Ovary (tissue), 9 donors: ENCODE data around the gene ASMTL. TPM values are rescaled to one million over a fixed set of nuclear protein-coding genes. Genes with fewer than 3 reads are reported as not detected.

Experiments
- DNase-seq, 5 donors: peaks; one replicate each; pipeline ENCODE4 v3.0.0-alpha.2; 2019 to 2020
- H3K27ac ChIP-seq, 2 donors: fragments of 200-600 bp; one replicate each; pipeline versions ENCODE4 v1.5.1 to v1.8.0; 2019 to 2022
- H3K27me3 ChIP-seq: fragments of 200-600 bp; one replicate; pipeline ENCODE4 v1.8.0; 2022
- H3K36me3 ChIP-seq: fragments of 200-600 bp; sonication (generic); one replicate; pipeline ENCODE4 v1.5.1; 2019
- H3K4me1 ChIP-seq: one replicate; pipeline ENCODE4 v1.8.1; 2013; ENCODE audit warnings: mild to moderate bottlenecking, moderate library complexity; ENCODE audit not compliant: insufficient read depth
- H3K4me3 ChIP-seq: fragments of 200-600 bp; sonication (generic); one replicate; pipeline ENCODE4 v1.5.1; 2017
- H3K9me3 ChIP-seq, 2 donors: fragments of 200-600 bp in 1 of 2; sonication (generic) in 1 of 2; one replicate each; pipeline versions ENCODE4 v1.5.1 to v1.8.1; 2013 to 2019; ENCODE audit warnings: mild to moderate bottlenecking in 1 of 2, moderate library complexity in 1 of 2
- EP300 ChIP-seq: sonication (generic); formaldehyde crosslinking; IDR thresholded peaks from one replicate; pipeline ENCODE4 v1.6.1; 2017; ENCODE audit warnings: antibody characterized with exemption
- POLR2A ChIP-seq: fragments of 450-650 bp; IDR thresholded peaks from one replicate; pipeline ENCODE4 v1.6.1; 2017; ENCODE audit warnings: antibody characterized with exemption, mild to moderate bottlenecking, moderate library complexity
- WGBS, 3 donors: extraction: QIAGEN DNeasy Blood & Tissue Kit in 1 of 3; methylation state at CpG; one replicate each; pipeline versions ENCODE4 v1.1.5 to v1.1.7; 2013 to 2017; 5-methylcytosine and 5-hydroxymethylcytosine counted together
- intact Hi-C, 4 donors: fragments of 100-400 bp; cut with DNase I; formaldehyde crosslinking; loops; one replicate each; pipeline versions ENCODE4 v1.11.0 to v1.15.1; 2022 to 2023
- polyA plus RNA-seq, 2 donors: library from polyadenylated mRNA; stranded (reverse); fragments of 200-250 nt in 1 of 2; fragments of 350-450 nt in 1 of 2; fragmentation: Illumina TruSeq in 1 of 2; extraction: RNeasy Lipid Tissue Mini Kit (QIAGEN cat#74804) in 1 of 2; gene quantifications; one replicate each; pipeline ENCODE4 v1.2.3, GENCODE V29; 2013 to 2014
- total RNA-seq, 7 donors: library from RNA; depleted of rRNA in 2 of 7; stranded (reverse); fragments of >200 nt in 2 of 7; fragmentation: NEBNext Ultra II Directional in 3 of 7; extraction: Animal tissue kit (Norgen Biotek cat#: 25700) in 3 of 7; gene quantifications; one replicate each; pipeline versions ENCODE4 v1.1.0 to v1.2.4, GENCODE V29; 2016 to 2023
- TF ChIP-seq, protein P1 (sequence below), 3 donors: fragments of 450-650 bp in 2 of 3; fragments of 200-600 bp in 1 of 3; IDR thresholded peaks; one replicate each; pipeline versions ENCODE4 v1.5.1 to v1.8.0; 2016 to 2022; ENCODE audit warnings: antibody characterized with exemption in 3 of 3, mild to moderate bottlenecking in 1 of 3
- donor health status: DM: no; HTN: no; CAD: no; lungs with moderate emphysema.
- donor health status: DM: no; HTN: no; CAD: no.
- donor health status: Bipolar disorder and iron deficiency.
- donor health status: DM: yes; HTN: yes; CAD: no.
- donor health status: DM: no; HTN: no; CAD: no.
- donor health status: DM: yes; HTN: yes; CAD: no.

ASMTL gene
- total and polyA plus RNA-seq, 9 donors = 21.3 to 48.9 (median 40.7) TPM

DNA sequence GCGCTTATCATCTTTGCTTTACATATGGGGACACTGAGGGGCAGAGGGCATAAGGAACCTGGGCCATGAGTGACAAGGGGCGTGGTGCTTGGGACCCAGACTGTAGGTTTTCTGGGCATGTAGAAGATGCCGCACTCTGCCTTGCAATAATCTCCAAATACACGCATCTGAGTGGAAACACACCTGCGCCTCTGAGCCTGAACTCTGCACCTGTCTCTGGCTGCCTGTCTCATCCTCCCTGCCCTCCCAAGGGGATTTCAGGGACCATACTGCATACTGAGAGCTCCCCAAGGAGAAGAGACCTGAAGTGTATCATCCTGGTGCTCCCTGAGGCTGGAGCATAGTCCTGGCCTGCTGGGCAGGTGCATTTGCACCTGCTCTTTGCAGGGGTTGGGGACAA, 34.7 kb upstream of the ASMTL start:
- Histone ChIP-seq H3K9me3 (no peaks in the 10 kb centered on the region), H3K4me1 (no peaks in the 10 kb centered on the region), H3K27me3 (no peaks in the 10 kb centered on the region), H3K27ac (no peak overlapping the region), H3K4me3 (no peak overlapping the region), H3K36me3 (no peaks in the 10 kb centered on the region)
- no peak for DNase-seq
- no peak for TF ChIP-seq POLR2A
- no peak for TF ChIP-seq EP300
- TF ChIP-seq, protein P1, sequence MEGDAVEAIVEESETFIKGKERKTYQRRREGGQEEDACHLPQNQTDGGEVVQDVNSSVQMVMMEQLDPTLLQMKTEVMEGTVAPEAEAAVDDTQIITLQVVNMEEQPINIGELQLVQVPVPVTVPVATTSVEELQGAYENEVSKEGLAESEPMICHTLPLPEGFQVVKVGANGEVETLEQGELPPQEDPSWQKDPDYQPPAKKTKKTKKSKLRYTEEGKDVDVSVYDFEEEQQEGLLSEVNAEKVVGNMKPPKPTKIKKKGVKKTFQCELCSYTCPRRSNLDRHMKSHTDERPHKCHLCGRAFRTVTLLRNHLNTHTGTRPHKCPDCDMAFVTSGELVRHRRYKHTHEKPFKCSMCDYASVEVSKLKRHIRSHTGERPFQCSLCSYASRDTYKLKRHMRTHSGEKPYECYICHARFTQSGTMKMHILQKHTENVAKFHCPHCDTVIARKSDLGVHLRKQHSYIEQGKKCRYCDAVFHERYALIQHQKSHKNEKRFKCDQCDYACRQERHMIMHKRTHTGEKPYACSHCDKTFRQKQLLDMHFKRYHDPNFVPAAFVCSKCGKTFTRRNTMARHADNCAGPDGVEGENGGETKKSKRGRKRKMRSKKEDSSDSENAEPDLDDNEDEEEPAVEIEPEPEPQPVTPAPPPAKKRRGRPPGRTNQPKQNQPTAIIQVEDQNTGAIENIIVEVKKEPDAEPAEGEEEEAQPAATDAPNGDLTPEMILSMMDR (IDR thresholded peaks at IDR 0.05) = no peak
- intact Hi-C loops = no loop called here
- WGBS, 3 donors = 89 to 96% (median 92%) methylated on average over 5 of the region's 5 CpGs

DNA sequence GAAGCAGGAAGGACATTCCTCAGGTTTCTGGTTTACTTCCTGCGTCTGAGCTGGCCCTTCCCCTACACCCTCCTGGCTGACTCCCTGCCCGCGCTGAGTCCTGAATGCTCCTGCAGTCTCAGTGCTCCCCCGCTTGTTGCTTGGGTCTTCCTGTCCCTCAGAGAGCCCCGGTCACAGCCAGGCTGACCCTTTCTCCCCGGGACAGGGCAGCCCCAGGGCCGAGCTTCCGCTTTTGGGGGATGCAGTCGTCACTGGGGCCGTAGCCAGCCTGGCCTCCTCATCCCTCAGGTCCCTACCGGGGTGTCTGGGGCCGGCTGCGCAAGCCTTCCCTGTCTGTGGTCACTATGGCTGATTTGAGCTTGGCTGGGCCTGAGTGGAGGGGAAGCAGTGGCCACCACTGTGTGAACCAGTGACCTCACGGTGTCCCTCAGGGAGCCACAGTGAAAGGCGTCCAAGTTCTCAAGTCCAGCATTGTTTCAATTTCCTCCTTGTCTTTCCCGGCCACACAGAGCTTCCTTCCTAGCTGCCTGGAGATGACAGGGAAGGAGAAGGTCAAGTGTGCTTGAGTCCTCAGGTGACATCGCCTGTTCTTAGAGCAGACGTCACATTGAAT, 34.1 kb upstream of the ASMTL start:
- DNase-seq = no peak
- 76 to 77% (median 76%) methylated on average over 18 of the region's 18 CpGs for WGBS, 3 donors
- intact Hi-C loops = no loop called here
- no peak for TF ChIP-seq POLR2A
- TF ChIP-seq EP300 = no peak
- Histone ChIP-seq H3K4me3 (no peak overlapping the region), H3K9me3 (no peaks in the 10 kb centered on the region), H3K36me3 (no peaks in the 10 kb centered on the region), H3K4me1 (no peaks in the 10 kb centered on the region), H3K27me3 (no peaks in the 10 kb centered on the region), H3K27ac (no peak overlapping the region)

DNA sequence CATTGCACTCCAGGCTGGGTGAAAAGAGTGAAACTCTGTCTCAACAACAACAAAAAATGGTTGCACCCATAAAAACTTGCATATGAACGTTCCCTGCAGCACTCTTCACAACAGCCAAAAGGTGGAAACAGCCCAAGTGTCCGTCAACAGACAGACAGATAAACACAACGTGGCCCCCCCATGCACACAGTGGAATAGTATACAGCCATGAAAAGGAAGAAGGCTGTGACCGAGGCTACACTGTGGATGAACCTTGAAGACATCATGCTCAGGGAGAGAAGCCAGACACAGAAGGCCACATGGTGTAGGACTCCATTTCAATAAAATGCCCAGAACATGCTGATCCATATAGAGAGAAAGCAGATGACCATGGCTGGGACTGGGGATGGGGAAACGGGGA, 33.5 kb upstream of the ASMTL start:
- no peak overlapping the region for H3K27ac ChIP-seq
- intact Hi-C loops = no loop called here
- H3K27me3 ChIP-seq = no peaks in the 10 kb centered on the region
- no peak overlapping the region for H3K4me3 ChIP-seq
- WGBS, 3 donors = 77 to 82% (median 81%) methylated on average over 5 of the region's 5 CpGs
- no peaks in the 10 kb centered on the region for H3K36me3 ChIP-seq
- H3K9me3 ChIP-seq = no peaks in the 10 kb centered on the region
- no peak for DNase-seq
- no peak for TF ChIP-seq EP300
- TF ChIP-seq POLR2A = no peak
- TF ChIP-seq, protein P1 (IDR thresholded peaks at IDR 0.05) = no peak
- H3K4me1 ChIP-seq = no peaks in the 10 kb centered on the region

DNA sequence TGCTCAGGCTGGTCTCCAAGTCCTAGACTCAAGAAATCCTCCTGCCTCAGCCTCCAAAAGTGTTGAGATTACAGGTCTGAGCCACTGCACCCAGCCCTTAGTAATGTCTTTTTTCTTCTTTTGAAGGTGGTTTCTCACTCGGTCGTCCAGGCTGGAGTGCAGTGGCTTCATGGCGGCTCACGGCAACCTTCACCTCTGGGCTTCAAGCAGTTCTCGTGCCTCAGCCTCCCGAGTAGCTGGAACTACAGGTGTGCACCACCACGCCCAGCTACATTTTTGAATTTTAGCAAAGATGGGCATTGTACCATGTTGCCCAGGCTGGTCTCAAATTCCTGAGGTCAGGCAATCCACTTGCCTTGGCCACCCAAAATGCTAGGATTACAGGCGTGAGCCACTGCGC, 32.3 kb upstream of the ASMTL start:
- no peak overlapping the region for H3K27ac ChIP-seq
- H3K27me3 ChIP-seq = no peaks in the 10 kb centered on the region
- no peak for TF ChIP-seq EP300
- TF ChIP-seq POLR2A = no peak
- TF ChIP-seq, protein P1 (IDR thresholded peaks at IDR 0.05) = no peak
- no peak overlapping the region for H3K4me3 ChIP-seq
- no peak for DNase-seq
- no peaks in the 10 kb centered on the region for H3K9me3 ChIP-seq
- no peaks in the 10 kb centered on the region for H3K4me1 ChIP-seq
- no peaks in the 10 kb centered on the region for H3K36me3 ChIP-seq
- intact Hi-C loops = no loop called here
- 87 to 91% (median 90%) methylated on average over 9 of the region's 9 CpGs for WGBS, 3 donors

DNA sequence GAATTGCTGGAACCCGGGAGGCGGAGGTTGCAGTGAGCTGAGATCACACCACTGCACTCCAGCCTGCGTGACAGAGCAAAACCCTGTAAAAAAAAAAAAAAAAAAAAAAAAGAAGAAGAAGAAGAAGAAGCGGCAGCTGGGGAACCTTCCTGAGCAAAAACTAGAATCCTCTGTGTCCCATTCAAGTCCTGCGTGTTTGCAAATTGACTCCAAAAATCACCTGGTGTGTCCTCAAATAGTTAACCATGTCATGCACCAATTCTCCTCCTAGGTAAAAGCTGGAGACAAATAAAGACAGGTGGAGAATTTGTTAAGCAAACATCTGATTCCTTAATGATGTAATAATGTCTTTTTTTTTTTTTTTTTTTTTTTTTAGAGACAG, 31.9 kb upstream of the ASMTL start:
- H3K9me3 ChIP-seq = no peaks in the 10 kb centered on the region
- no peak for TF ChIP-seq EP300
- no peak for TF ChIP-seq POLR2A
- TF ChIP-seq, protein P1 (IDR thresholded peaks at IDR 0.05) = no peak
- no peak overlapping the region for H3K4me3 ChIP-seq
- no peaks in the 10 kb centered on the region for H3K4me1 ChIP-seq
- intact Hi-C loops = no loop called here
- DNase-seq = no peak
- H3K27ac ChIP-seq = no peak overlapping the region
- H3K27me3 ChIP-seq = no peaks in the 10 kb centered on the region
- 71 to 81% (median 80%) methylated on average over 5 of the region's 5 CpGs for WGBS, 3 donors
- no peaks in the 10 kb centered on the region for H3K36me3 ChIP-seq
